Measurements from ENCODE around the gene ABCC1.
"Not testable (repeated sequence)": the region's sequence is repeated elsewhere in the genome, so short reads cannot be mapped to it uniquely, and the experiment has no call there.

Gene ABCC1

GRCh38 chr16:16141141-16141540 is 191.7 kb downstream of the ABCC1 start:
- no peak for DNase-seq (ENCODE audit: low read depth)

GRCh38 chr16:16141784-16142396 is 192.5 kb downstream of the ABCC1 start:
- DNase-seq (ENCODE audit: low read depth), result no peak

DNA sequence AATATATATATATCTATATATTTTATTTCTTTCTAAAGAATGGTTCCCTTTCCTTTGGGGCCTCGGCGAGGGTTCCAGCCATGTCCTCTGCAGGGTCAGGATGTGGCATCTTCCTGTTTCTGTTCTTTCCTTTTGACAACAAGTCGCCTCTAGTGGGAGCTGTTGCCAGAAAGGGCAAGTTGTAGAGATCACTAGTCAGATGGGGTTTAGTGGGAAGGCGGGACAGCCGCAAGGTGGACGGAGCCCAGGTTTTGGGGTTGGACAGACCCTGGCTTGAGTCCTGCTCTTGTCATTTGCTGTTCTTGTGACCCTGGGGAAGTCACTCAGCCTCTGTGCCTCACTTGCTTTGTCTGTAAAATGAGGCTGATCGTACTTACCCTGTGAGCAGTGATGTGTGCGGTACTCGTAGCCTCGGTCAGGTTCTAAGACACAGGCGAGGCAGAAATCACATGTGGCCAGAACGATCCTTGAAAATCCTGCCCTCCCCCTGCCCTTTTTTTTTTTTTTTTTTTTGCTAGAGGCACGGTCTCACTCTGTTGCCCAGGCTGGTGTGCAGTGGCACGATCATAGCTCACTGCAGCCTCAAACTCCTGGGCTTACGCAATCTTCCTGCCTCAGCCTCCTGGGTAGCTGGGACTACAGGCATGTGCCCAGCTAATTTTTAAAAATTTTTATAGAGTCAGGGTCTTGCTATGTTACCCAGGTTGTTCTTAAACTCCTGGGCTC is 193.8 kb downstream of the ABCC1 start:
- no peak for DNase-seq (ENCODE audit: low read depth)

DNA sequence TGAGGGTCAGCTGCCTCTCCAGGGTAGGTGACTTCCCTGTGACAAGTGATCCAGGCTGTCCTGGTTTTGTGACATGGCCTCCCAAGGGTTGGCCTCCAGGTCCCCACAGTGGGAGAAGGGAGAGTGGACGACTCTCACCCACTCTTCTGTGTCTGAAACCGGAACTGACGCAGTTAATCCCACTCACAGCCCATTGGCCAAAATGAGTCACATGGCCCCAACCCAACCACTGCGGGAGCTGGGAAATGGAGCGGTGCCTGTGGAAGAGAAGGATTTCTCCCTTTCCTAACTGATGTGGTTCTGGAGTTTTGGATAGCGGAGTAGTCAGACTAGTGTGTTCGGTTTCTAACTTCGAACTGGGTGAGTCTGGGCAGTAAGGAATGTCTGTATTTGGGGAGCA is 194.5 kb downstream of the ABCC1 start:
- no peak for DNase-seq (ENCODE audit: low read depth)

DNA sequence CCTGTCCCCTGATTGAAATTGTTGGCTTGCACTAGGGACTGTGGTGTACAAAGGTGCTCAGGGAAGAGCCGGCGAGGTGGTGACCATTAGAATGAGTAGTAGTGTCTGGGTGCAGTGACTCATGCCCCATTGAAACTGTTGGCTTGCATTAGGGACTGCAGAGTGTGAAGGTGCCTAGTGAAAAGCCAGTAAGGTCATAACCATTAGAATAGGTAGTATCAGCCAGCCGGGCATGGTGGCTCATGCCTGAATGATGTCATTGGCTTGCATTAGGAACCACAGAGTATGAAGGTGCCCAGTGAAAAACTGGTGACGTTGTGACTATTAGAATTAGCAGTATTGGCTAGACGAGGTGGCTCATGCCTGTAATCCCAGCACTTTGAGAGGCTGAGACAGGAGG is 195.0 kb downstream of the ABCC1 start:
- no peak for DNase-seq (ENCODE audit: low read depth)

DNA sequence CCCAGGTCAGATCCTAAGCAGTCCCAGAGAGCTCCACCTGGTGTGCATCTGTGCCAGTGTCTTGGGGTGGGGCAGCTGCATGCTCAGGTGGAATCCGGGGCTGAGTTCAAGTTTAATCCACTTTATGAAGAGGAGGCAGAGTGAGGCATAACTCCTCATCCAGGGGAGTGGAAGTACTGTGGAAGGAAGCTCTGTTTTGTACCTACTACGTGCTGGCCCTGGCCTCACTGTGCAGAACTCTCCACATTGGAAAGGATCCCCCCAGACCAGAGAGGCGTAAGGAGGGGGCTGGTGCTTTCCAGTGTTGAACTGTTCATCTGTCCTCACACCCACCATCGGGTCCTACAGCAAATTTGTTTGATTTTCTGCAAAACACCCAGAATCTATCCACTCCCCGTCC is 195.9 kb downstream of the ABCC1 start:
- no peak for DNase-seq (ENCODE audit: low read depth)

- DNase-seq (ENCODE audit: low read depth), result no peak
Observed at GRCh38 chr16:16146380-16147315, 197.2 kb downstream of the ABCC1 start.

DNA sequence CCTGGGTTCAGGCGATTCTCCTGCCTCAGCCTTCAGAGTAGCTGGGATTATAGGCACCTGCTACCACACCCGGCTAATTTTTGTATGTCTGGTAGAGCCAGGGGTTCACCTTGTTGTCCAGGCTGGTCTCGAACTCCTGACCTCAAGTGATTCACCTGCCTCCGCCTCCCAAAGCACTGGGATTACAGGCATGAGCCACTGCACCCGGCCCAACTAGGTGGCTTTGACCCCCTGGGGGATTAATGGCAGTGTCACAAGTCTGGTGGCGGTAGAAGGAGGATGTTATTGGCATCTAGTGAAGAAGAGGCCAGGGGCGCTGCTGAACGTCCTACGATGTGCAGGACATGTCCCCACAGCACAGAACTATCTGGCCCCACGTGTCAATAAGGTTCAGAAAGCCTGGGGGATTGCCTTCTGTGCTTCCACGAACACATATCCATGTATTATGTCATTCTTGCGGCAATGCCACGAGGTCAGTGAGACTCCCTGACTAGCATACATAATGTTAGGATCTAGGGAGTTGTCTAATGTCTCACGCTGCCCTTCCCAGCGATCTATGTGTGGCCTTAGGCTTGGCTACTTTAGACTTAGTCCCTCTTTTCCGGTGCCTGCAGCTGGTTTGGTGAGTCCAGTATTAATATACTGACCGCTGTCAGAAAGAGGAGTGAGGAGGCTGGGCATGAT is 198.0 kb downstream of the ABCC1 start:
- DNase-seq (ENCODE audit: low read depth), result no peak

DNA sequence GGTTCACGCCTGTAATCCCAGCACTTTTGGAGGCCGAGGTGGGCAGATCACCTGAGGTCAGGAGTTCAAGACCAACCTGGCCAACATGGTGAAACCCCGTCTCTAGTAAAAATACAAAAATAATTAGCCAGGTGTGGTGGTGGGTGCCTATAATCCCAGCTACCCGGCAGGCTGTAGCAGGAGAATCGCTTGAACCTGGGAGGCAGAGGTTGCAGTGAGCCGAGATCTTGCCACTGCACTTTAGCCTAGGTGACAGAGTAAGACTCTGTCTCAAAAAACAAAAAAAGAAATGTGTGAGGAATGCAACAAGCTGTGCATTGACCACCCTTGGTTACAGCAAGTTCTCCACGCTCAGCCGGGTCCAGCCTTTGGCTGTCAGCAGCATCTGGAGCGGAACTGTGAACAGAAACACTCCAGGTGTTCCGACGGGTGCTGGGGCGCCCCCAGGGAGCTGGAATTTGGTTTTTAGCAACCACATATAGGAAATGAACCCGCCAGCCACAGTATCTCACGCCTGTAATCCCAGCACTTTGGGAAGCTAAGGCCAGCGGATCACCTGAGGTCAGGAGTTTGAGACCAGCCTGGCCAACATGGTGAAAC is 198.7 kb downstream of the ABCC1 start:
- not testable (repeated sequence) for DNase-seq (ENCODE audit: low read depth)

DNA sequence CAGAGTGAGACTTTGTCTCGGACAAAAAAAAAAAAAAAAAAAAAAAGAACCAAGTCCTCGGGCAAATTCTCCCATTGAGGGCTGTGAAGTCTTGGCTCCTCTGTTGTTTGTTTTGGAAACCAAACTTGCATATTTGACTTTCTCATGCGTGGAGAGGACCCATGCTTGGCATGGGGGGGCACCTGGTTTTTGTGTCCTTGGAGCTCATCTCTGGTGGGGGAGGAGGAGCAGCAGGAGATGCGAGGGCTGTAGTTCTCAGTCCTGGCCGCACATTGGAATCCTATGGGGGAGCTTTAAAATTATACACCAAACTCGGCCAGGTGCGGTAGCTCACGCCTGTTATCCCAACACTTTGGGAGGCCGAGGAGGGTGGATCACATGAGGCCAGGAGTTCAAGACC is 199.3 kb downstream of the ABCC1 start:
- DNase-seq (ENCODE audit: low read depth), result no peak

- DNase-seq (ENCODE audit: low read depth), result no peak
Observed at GRCh38 chr16:16149710-16150116, 200.3 kb downstream of the ABCC1 start.

- no peak for DNase-seq (ENCODE audit: low read depth)
Observed at GRCh38 chr16:16150117-16150877, 200.9 kb downstream of the ABCC1 start.

DNA sequence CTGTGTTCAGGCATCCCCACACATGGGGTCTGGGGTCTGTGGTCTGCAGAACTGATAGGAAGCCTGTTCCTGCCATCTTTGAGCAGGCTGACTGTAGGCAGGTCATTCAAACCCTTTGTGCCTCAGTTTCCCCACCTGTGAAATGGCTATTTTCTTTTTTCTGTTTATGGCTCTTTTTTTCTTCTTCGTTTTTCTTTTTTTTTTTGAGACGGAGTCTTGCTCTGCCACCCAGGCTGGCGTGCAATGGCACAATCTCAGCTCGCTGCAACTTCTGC is 201.4 kb downstream of the ABCC1 start:
- DNase-seq (ENCODE audit: low read depth), result no peak

DNA sequence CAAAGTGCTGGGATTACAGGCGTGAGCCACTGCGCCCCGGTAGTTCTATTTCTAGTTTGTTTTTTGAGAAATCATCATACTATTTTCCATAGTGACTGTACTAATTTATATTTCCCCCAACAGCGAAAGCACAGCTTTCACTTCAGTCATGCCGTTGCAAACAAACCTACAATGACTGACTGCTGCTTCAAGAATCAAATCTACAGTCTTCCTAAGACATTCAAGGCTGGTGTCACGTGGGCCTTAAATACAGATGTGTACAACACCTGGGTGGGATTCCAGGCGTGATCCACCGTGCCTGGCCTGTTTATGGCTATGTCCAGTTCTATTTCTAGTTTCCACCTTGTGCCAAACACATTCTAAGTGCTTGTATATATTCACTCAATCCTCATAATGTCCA is 201.9 kb downstream of the ABCC1 start:
- DNase-seq (ENCODE audit: low read depth), result no peak

GRCh38 chr16:16153000-16153399 is 203.6 kb downstream of the ABCC1 start:
- not testable (repeated sequence) for DNase-seq (ENCODE audit: low read depth)

DNA sequence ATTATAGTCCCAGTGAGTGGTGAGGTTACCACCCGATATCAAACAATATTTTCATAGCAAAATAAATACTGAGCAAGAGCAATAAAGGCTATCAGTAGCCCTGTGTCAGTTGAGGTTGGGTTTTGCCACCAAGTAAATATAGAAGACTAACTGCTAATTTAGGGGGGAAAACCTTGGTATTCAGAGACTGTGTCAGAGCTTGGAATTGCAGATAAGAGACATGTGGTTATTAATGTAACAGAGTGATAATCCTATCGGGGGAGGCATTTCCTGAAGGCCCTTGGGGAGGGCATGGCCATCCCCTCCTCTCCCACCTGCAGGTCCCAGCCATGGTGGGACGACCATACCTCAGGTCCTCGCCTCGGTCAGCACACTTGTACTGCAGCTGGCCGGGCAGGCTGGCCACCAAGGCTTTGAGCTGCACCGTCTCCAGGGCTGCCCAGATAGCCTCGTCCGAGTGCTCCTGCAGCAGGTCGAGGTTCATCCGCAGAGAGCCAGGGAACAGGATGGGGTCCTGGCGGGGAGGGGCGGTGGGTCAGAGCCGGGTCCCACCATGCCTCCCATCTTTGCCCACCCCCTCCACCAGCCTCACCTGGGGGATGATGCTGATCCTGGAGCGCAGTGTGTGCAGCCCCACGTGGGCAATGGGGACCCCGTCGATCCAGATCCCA is 205.0 kb downstream of the ABCC1 start:
- no peak for DNase-seq (ENCODE audit: low read depth)

DNA sequence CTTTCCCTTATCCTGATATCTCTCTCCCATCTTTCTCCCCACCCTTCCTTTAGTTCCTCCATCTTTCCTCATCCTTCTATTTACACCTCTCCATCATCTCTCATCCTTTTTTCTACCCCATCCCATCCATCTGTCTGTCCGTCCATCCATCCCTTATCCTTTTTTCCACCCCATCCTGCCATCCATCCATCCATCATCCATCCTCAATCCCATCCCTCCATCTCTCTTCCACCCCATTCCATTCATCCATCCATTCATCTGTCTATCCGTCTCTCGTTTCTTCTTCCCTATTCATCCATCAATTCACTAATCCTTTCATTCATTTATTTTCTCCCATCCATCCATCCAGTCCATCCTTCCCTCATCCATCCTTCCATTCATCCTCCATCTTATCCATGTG is 205.8 kb downstream of the ABCC1 start:
- DNase-seq (ENCODE audit: low read depth), result no peak

- no peak for DNase-seq (ENCODE audit: low read depth)
Observed at GRCh38 chr16:16157166-16157565, 207.8 kb downstream of the ABCC1 start.

GRCh38 chr16:16158082-16158658 is 208.8 kb downstream of the ABCC1 start:
- DNase-seq (ENCODE audit: low read depth), result no peak

- DNase-seq (ENCODE audit: low read depth), result no peak
Observed at GRCh38 chr16:16158741-16159374, 209.4 kb downstream of the ABCC1 start.
